ENCODE measurements around the gene TXNDC12. TPM values are rescaled to one million over a fixed set of nuclear protein-coding genes. Genes with fewer than 3 reads are reported as not detected.

The TXNDC12 gene
- total and polyA plus RNA-seq, 9 of the 15 experiments (the other 6 are each of a cell fraction or from before 2014, with no cell fraction given) = 17.0 to 60.8 (median 37.8) TPM

DNA sequence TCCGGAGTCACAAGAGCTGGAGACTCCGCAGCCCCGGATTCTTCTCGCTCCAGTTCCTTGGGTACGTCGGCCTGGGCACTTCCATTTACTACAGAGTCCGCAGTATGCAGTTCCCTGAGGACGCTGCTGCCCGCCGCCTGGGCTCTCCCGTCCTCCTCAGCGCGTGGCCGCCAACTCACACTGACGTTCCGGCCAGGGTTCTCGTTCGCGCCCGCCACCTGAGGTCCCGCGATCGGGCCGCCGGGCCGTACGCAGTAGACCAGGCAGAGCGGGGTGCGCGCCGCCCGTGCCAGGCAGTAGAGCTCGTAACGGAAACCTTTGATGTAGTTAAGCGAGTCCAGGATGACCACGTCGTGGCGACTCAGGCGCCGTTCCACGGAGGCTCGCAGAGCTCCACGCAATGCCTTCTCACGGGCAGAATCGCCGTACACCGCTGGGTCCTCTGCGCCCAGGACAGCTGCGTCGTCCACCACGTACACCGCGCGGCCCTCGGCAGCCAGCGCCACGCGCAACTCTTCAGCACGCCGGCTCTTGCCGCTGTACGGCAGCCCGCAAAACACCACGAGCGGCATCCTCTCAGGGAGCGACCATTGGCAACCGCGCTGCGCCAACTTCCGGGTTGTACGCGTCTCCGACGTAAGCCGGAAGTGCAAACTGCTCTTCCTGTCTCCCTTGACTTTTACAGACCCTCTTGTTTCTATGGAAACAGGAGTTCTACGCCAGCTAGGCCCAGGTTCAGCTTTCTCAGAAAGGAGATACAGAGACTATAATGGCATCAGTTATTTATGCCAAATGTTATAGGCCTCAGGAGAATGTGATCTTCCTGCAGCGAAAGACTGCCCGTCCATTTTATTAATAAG is 21.6 kb downstream of the TXNDC12 start, which contains the start of gene KTI12 (continued):
- TF ChIP-seq, protein P1, sequence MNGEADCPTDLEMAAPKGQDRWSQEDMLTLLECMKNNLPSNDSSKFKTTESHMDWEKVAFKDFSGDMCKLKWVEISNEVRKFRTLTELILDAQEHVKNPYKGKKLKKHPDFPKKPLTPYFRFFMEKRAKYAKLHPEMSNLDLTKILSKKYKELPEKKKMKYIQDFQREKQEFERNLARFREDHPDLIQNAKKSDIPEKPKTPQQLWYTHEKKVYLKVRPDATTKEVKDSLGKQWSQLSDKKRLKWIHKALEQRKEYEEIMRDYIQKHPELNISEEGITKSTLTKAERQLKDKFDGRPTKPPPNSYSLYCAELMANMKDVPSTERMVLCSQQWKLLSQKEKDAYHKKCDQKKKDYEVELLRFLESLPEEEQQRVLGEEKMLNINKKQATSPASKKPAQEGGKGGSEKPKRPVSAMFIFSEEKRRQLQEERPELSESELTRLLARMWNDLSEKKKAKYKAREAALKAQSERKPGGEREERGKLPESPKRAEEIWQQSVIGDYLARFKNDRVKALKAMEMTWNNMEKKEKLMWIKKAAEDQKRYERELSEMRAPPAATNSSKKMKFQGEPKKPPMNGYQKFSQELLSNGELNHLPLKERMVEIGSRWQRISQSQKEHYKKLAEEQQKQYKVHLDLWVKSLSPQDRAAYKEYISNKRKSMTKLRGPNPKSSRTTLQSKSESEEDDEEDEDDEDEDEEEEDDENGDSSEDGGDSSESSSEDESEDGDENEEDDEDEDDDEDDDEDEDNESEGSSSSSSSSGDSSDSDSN (IDR thresholded peaks at IDR 0.05; ENCODE audit: borderline replicate concordance in 1 of 2, low read depth in 2 of 2, low read length in 2 of 2) = peak; percentile 21 to 67; a peak in 2 of 4 replicates
- TF ChIP-seq EGR1 (conservative IDR thresholded peaks at IDR 0.05) = no peak
- peak; percentile 97 for TF ChIP-seq MYNN (IDR thresholded peaks at IDR 0.05)
- no peak for TF ChIP-seq MYNN (CRISPR knock-in tag; IDR thresholded peaks at IDR 0.05)
- TF ChIP-seq, protein P2, sequence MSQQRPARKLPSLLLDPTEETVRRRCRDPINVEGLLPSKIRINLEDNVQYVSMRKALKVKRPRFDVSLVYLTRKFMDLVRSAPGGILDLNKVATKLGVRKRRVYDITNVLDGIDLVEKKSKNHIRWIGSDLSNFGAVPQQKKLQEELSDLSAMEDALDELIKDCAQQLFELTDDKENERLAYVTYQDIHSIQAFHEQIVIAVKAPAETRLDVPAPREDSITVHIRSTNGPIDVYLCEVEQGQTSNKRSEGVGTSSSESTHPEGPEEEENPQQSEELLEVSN (IDR thresholded peaks at IDR 0.05; ENCODE audit: borderline replicate concordance in 1 of 2, extremely low read depth in 1 of 2, insufficient read depth in 1 of 2, insufficient read length in 1 of 2, low read depth in 1 of 2, low read length in 1 of 2, poor library complexity in 1 of 2, severe bottlenecking in 1 of 2) = peak; percentile 42 to 56
- TF ChIP-seq, protein P3, sequence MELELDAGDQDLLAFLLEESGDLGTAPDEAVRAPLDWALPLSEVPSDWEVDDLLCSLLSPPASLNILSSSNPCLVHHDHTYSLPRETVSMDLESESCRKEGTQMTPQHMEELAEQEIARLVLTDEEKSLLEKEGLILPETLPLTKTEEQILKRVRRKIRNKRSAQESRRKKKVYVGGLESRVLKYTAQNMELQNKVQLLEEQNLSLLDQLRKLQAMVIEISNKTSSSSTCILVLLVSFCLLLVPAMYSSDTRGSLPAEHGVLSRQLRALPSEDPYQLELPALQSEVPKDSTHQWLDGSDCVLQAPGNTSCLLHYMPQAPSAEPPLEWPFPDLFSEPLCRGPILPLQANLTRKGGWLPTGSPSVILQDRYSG (tag; conservative IDR thresholded peaks at IDR 0.05; ENCODE audit: low read depth) = no peak
- no peak for TF ChIP-seq POLR3G (IDR thresholded peaks at IDR 0.05; ENCODE audit: extremely low read depth, insufficient read length, insufficient replicate concordance)
- no peak for TF ChIP-seq ZNF785 (CRISPR knock-in tag; IDR thresholded peaks at IDR 0.05)
- no peak for TF ChIP-seq ZNF23 (CRISPR knock-in tag; IDR thresholded peaks at IDR 0.05)
- TF ChIP-seq CREBBP (IDR thresholded peaks at IDR 0.05; ENCODE audit: low read depth, low read length) = no peak
- no peak for TF ChIP-seq FOXM1 (IDR thresholded peaks at IDR 0.05; ENCODE audit: low read depth)
- TF ChIP-seq FOXM1 (CRISPR knock-in tag; IDR thresholded peaks at IDR 0.05; ENCODE audit: low read depth) = peak; percentile 91; the same call in 1 of the 2 replicates
- TF ChIP-seq, protein P4, sequence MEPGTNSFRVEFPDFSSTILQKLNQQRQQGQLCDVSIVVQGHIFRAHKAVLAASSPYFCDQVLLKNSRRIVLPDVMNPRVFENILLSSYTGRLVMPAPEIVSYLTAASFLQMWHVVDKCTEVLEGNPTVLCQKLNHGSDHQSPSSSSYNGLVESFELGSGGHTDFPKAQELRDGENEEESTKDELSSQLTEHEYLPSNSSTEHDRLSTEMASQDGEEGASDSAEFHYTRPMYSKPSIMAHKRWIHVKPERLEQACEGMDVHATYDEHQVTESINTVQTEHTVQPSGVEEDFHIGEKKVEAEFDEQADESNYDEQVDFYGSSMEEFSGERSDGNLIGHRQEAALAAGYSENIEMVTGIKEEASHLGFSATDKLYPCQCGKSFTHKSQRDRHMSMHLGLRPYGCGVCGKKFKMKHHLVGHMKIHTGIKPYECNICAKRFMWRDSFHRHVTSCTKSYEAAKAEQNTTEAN (CRISPR knock-in tag; IDR thresholded peaks at IDR 0.05) = peak; percentile 76; the same call in 1 of the 2 replicates
- TF ChIP-seq ZNF561 (CRISPR knock-in tag; conservative IDR thresholded peaks at IDR 0.05) = no peak
- TF ChIP-seq, protein P5, sequence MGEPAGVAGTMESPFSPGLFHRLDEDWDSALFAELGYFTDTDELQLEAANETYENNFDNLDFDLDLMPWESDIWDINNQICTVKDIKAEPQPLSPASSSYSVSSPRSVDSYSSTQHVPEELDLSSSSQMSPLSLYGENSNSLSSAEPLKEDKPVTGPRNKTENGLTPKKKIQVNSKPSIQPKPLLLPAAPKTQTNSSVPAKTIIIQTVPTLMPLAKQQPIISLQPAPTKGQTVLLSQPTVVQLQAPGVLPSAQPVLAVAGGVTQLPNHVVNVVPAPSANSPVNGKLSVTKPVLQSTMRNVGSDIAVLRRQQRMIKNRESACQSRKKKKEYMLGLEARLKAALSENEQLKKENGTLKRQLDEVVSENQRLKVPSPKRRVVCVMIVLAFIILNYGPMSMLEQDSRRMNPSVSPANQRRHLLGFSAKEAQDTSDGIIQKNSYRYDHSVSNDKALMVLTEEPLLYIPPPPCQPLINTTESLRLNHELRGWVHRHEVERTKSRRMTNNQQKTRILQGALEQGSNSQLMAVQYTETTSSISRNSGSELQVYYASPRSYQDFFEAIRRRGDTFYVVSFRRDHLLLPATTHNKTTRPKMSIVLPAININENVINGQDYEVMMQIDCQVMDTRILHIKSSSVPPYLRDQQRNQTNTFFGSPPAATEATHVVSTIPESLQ (CRISPR knock-in tag; IDR thresholded peaks at IDR 0.05) = peak; percentile 94; the same call in 1 of the 2 replicates
- no peak for TF ChIP-seq STAT5A (IDR thresholded peaks at IDR 0.05; ENCODE audit: borderline replicate concordance, low read length)
- TF ChIP-seq BDP1 (IDR thresholded peaks at IDR 0.05; ENCODE audit: insufficient read depth, insufficient read length) = no peak
- no peak for TF ChIP-seq HEY1 (CRISPR knock-in tag; IDR thresholded peaks at IDR 0.05; ENCODE audit: borderline replicate concordance)
- TF ChIP-seq U2AF1 (optimal IDR thresholded peaks at IDR 0.05; ENCODE audit: low read depth, low read length) = peak; percentile 59
